ENCODE data around the gene USP36.

USP36 gene

GRCh38 chr17:78872486-78872885 is 31.9 kb upstream of the USP36 start:
- peak; percentile 31 for DNase-seq (ENCODE audit: low read depth)

DNA sequence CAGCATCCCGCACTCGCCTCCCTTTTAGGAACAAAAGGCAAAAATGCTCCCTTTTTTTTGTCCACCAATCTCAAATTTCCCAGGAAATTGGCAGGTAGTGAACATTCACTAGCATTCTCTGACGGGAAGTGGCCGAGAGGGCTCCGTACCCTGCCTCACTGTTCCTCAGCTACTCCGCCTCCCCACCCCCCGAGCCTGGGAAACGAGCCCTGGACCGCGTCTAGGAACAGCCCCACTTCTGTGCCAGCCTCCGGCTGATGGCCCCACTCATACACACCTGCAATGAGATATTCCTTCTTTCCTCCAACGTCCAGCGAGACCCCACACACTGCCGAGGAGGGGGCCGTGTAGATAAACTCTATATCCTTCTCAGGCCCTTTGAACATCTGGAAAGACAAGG is 30.0 kb upstream of the USP36 start:
- no peak for DNase-seq (ENCODE audit: low read depth)

GRCh38 chr17:78868391-78868790 is 27.8 kb upstream of the USP36 start:
- peak; percentile 85 for DNase-seq (ENCODE audit: low read depth)

- peak; percentile 25 for DNase-seq (ENCODE audit: low read depth)
Observed at GRCh38 chr17:78867046-78867445, 26.4 kb upstream of the USP36 start.

DNA sequence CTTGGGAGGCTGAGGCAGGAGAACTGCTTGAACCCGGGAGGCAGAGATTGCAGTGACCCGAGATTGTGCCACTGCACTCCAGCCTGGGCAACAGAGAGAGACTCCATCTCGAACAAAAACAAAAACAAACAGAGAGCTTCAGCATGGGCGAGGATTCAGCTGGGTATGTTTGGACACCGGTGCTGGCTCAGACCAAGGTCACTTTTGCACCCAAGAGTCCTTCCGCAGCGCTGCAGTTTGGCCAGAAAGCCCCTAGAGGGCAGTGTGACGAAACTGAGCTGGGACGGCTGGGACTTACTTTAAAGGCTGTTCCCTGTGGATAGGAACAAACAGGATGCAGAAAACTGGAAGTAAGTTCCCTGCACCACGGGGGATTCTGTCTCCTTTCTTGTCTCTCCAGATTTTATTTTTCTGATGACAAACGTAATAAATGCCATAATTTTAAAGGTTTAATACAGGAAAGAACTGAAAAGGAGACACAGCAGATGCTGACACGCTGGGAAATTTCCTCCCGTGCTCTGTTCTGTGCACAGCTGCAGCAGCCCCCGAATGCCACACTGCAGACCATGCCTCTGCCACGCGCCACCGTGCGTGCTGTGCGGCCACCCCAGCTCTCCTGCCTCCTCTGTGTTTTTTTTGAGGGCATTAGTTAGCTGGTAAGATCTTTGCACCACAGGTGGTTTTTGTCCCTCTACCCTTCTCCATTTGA is 25.2 kb upstream of the USP36 start:
- peak; percentile 82 for DNase-seq (ENCODE audit: low read depth)

GRCh38 chr17:78864117-78864516 is 23.5 kb upstream of the USP36 start:
- DNase-seq (ENCODE audit: low read depth): no peak

- DNase-seq (ENCODE audit: low read depth): peak; percentile 99
Observed at GRCh38 chr17:78862073-78863023, 21.7 kb upstream of the USP36 start.

DNA sequence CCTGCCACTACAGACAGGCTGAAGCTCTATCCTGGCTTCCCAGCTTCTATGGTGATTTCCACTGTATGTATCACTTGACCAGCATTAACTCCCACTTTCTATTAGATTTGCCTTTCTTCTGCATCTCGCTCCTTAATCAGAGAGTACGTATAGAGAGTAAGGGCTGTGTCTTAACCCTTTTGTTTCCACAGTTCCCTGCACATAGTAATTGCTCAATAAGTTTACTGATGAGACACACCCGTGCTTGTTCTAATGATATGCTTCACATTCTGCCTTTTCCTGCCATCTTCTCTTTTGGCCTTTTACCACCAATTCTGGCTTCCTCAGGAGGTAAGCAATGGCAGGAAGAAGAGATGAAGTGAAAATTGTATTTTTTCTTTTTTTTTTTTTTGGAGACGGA is 20.6 kb upstream of the USP36 start:
- no peak for DNase-seq (ENCODE audit: low read depth)

DNA sequence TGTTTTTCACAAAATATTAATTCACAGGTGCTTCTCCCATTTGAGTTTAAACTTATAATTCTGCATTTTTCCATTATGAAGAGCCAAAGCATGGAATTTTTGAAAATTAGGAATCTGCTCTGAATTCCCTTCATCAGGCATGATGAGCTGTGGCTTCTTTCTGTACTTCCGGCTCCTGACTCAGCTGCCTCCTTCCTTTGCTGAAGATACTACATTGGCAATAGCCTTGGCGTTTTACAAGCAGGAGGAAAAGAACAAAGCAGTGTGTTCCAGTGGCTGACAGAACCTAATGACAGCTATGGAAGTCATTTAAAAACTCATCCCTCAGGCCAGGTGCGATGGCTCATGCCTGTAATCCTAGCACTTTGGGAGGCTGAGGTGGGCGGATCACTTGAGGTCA is 18.4 kb upstream of the USP36 start:
- DNase-seq (ENCODE audit: low read depth): no peak

GRCh38 chr17:78857266-78857665 is 16.7 kb upstream of the USP36 start:
- DNase-seq (ENCODE audit: low read depth): no peak

GRCh38 chr17:78855561-78856165 is 15.0 kb upstream of the USP36 start:
- DNase-seq (ENCODE audit: low read depth): no peak

GRCh38 chr17:78854508-78854907 is 13.9 kb upstream of the USP36 start:
- DNase-seq (ENCODE audit: low read depth): no peak

DNA sequence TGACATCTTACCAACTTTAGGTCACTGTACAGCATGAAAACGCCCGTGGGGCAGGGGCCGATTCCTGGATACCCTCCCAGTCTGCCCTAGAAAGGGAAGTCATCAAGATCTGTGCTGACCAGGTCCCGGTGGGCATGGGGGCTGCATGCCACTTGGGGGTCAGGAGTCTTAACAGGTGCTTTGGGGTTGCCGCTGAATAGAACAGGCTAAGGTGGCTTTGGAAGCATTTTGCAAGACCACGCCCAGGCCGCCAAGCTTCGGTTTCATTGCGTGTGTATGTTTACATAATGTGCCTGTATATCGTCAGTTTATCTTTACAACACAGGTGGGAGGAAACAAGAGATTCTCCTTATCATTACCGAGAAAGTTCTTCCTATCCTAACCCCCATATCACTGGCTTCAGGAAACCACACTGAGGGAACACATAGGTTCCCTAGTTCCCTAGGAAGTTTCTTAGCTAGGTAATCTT is 13.3 kb upstream of the USP36 start:
- DNase-seq (ENCODE audit: low read depth): no peak

DNA sequence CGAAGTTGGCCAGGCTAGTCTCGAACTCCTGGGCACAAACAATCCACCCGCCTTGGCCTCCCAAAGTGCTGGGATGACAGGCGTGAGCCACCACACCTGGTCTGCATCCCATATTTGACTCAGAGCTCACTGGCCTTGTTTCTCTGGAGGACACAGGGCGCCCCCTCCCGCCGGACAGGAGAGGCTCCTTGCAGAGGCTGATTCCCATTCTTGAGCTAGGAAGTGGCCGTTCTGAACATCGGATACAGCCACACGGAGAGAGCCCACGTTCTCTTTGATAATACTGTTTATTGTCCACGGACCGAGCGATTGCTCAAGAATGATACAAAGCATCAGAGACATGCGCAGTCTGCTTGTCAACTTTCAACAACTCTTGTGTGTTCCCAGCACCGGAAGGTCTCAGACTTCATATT is 12.1 kb upstream of the USP36 start:
- DNase-seq (ENCODE audit: low read depth): no peak

- no peak for DNase-seq (ENCODE audit: low read depth)
Observed at GRCh38 chr17:78849026-78849425, 8.4 kb upstream of the USP36 start.

DNA sequence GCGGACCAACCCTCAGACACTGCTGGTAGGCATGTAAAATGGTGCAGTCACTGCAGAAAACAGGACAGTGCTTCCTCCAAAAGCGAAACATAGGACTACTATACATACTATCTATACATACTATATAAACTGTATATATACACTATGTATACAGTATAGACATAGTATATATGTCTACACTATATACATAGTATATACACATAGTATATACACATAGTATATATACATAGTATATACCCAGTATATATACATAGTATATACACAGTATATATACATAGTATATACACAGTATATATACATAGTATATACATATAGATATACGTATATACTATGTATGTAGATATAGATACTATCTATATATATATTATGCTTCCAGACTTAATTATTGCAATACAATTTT is 6.4 kb upstream of the USP36 start:
- DNase-seq (ENCODE audit: low read depth): no peak

- DNase-seq (ENCODE audit: low read depth): peak; percentile 48
Observed at GRCh38 chr17:78844301-78845005, 3.8 kb upstream of the USP36 start.

DNA sequence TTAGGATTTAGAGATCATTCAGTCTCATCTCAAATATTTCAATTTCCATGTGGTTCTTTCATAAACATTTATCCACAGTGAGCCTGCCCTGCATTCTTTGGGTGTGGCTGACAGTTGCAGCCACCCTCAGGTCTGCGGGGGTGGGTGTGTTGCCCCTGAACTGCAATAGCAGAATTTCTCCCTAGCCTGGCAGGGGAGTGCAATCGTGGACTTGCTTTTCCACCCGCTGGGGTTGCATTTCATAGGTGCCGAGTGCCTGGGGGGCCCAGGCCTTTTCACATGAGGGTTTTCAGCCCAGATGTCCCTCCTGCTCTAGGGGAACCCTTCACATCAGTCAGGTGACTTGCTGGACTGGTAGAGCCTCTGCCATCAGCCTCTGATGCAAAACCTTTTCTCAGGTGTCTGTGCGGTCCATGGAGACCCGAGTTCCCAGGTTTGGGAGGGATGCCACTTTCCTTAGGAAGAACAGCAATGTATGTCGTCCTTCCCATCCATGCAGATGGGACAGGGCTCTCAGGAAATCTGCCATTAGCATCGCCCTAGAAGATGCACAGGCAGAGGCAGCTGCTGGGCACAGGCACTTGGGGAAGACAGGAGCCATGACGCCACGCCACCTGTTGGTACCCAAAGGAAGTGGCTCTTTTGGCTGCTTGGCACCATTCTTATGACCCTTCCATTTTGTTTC is 2.4 kb upstream of the USP36 start:
- DNase-seq (ENCODE audit: low read depth): peak; percentile 52

DNA sequence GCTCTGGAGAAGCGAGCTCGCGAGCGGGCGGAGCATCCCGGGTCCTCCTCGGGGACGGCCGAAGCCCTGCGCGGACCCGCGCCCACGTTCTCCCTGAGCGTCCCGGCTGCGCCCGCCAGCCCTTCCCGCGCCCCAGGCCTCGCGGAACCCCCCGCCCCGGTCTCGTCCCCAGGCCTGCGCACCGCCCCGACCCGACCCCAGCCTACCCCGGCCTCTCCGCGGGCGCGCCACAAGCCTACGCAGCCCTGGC is 159 bp downstream of the USP36 start:
- no peak for DNase-seq (ENCODE audit: low read depth)

DNA sequence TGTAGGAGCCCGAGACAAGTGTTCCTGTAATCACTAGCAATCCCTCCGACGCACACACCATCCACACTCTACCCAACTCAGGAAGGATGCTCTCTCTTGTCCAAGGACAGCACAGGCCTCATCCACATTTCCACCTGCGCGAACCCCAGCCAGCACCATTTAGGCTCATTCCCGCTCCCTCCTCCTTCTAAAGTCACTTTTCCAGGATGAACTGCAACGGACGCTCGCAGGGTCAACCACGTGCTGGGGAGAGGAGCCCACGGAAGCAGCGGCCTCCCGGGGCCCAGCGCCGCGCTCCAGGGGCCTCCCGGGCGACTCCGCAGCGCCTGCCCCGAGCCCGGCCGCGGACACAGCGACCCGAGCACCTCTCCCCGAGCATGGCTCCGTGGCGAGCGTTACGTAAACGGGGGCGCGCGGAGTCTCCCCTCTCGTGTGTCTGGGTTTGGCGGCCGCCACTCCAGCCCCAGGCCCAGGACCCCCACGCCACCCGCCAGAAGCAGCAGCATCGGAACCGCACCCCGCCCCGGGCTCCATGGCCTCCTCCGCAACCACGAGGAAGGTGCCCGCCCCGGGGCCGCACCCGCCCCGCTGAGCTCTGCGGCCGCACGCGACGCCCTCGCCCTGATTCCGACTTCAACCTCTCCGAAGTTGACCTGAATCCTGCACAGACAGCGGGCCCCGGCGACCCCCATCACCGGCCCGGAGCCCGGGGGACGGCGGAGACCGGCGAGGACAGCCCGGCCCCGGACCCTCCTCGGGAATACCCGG is 668 bp downstream of the USP36 start:
- peak; percentile 54 for DNase-seq (ENCODE audit: low read depth)

DNA sequence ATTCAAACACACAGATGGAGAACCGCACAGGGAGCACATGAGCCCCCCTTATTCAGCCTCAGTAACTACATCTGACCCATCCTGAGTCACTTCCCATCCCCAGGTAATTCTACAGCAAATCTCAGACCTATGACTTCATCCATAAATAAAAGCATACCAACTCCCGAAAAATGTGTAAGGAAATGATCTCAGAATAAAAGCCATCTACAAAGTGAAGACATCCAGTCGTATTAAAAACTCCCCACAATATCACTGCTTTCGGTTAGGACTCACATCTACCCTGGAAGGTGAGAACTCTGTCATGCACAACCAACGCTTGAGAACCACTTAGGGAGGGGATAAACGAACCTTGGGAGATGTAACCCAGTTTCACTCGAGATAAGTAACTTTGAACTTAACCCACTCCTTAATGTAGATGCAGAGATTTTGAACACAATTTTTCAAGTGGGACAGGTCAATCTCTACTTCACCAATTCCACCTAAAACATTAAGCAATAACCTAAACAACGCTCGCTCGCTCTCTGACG is 1.3 kb downstream of the USP36 start:
- DNase-seq (ENCODE audit: low read depth): peak; percentile 52

All from EH (cell line).